22Rv1 (cell line): ENCODE measurements around the gene GLG1.

Experiments
- H3K27ac ChIP-seq: fragments of 450-650 bp; 2 replicates; pipeline ENCODE4 v1.5.1; 2017
- ZFX ChIP-seq: fragments of 450-650 bp; IDR thresholded peaks from 2 replicates; pipeline ENCODE4 v1.6.1; 2017; ENCODE audit warnings: antibody characterized with exemption, borderline replicate concordance
- TF ChIP-seq, protein P1 (sequence below): fragments of 450-650 bp; IDR thresholded peaks from 2 replicates; pipeline ENCODE4 v1.5.1; 2017; ENCODE audit warnings: mild to moderate bottlenecking

GLG1 gene

DNA sequence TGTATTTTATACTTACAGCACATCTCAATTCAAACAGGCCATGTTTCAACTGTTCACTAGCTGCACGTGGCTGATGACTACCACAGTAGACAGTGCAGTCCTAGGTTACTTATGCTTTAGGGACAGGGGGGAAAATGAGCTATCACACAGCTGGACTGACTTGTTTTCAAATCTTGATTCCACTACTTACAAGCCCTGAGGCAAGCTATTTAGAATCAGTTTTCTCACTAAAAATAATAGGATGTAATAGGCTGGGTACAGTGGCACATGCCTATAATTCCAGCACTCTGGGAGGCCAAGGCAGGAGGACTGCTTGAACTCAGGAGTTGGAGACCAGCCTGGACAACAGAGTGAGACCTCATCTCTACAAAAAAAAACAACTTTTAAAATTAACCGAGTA is 10.3 kb downstream of the GLG1 start:
- no peak overlapping the region for H3K27ac ChIP-seq
- TF ChIP-seq ZFX: no peak
- TF ChIP-seq, protein P1, sequence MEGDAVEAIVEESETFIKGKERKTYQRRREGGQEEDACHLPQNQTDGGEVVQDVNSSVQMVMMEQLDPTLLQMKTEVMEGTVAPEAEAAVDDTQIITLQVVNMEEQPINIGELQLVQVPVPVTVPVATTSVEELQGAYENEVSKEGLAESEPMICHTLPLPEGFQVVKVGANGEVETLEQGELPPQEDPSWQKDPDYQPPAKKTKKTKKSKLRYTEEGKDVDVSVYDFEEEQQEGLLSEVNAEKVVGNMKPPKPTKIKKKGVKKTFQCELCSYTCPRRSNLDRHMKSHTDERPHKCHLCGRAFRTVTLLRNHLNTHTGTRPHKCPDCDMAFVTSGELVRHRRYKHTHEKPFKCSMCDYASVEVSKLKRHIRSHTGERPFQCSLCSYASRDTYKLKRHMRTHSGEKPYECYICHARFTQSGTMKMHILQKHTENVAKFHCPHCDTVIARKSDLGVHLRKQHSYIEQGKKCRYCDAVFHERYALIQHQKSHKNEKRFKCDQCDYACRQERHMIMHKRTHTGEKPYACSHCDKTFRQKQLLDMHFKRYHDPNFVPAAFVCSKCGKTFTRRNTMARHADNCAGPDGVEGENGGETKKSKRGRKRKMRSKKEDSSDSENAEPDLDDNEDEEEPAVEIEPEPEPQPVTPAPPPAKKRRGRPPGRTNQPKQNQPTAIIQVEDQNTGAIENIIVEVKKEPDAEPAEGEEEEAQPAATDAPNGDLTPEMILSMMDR: no peak

DNA sequence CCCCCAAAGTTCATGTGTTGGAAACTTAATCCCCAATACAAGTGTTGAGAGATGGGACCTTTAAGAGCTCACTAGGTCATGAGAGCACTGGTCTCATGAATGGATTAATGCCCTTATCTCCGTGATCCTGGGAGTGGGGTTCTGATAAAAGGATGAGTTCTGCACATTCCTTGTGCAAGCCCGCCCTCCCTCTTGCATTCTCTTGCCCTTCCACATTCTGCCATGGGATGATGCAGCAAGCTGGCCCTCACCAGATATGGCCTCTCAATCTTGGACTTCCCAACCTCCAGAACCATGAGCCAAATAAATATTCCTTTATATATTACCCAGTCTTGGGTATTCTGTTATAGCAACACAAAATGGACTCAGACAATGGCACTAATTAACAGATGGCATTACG is 14.1 kb downstream of the GLG1 start:
- TF ChIP-seq ZFX: no peak
- TF ChIP-seq, protein P1: no peak
- no peak overlapping the region for H3K27ac ChIP-seq

DNA sequence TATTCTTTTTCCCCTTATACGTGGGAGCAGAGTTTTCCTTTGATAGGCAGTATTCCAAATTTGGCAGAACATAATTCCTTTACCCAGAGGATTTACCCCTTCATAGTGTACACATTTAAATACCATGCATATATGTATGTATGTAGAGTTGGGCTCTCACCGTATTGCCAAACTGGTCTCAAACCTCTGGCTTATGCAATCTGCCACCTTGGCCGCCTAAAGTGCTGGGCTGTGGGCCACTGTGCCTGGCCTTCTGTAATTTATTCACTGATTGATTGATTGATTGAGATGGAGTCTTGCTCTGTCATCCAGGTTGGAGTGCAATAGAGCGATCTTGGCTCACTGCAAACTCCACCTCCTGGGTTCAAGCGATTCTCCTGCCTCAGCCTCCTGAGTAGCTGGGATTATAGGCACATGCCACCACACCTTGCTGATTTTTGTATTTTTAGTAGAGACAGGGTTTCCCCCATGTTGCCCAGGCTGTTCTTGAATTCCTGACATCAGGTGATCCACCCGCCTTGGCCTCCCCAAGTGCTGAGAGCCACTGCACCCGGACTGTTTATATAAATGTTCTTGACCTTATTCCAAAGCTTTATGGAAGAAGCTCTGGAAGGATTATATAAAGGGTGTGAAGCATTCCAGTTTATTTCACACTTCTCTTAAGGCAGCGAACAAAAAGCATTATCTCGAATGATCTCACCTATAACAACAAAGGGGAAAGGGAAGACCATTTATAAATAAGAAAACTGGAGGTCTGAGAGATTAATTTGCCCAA is 14.9 kb downstream of the GLG1 start:
- TF ChIP-seq, protein P1: no peak
- no peak for TF ChIP-seq ZFX
- H3K27ac ChIP-seq: no peak overlapping the region

DNA sequence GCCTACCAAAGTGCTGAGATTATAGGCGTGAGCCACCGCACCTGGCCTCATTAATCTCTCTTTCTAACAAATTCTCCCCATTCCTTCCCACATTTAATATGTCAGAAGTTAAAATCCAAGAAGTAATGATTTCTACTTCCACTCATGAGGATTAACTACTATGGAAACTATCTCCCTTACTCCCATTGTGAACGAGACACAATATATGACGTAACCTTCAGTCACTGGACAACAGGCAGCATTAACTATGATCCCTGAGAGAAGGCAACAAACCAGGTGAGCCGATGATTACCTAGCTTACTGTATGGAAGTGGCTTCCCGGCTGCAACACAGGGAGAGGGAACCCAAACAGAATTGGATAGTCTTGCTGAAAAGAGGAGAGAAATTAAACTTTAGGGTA is 20.0 kb downstream of the GLG1 start:
- no peak for TF ChIP-seq ZFX
- TF ChIP-seq, protein P1: no peak
- H3K27ac ChIP-seq: no peak overlapping the region

DNA sequence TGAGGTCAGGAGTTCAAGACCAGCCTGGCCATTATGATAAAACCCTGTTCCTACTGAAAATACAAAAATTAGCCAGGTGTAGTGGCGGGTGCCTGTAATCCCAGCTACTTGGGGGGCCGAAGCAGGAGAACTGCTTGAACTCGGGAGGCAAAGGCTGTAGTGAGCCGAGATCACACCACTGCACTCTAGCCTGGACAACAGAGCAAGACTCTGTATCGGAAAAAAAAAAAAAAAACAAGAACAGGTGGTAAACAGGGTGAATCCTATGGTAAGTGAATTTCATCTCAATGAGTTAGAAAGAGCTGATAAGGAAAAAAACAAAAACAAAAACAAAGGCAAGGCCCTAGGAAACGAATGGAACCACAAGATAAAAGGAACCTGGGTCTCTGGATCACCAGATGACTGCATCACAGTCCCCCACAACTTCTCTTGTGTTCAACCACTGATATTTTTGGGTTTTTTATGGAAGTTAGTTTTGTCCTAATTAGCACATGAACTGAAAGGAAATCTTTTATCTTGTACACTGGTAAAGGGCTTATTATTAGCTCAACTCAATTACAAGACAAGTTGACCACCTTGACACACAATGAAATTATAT is 21.0 kb downstream of the GLG1 start:
- TF ChIP-seq, protein P1: no peak
- no peak for TF ChIP-seq ZFX
- no peak overlapping the region for H3K27ac ChIP-seq

DNA sequence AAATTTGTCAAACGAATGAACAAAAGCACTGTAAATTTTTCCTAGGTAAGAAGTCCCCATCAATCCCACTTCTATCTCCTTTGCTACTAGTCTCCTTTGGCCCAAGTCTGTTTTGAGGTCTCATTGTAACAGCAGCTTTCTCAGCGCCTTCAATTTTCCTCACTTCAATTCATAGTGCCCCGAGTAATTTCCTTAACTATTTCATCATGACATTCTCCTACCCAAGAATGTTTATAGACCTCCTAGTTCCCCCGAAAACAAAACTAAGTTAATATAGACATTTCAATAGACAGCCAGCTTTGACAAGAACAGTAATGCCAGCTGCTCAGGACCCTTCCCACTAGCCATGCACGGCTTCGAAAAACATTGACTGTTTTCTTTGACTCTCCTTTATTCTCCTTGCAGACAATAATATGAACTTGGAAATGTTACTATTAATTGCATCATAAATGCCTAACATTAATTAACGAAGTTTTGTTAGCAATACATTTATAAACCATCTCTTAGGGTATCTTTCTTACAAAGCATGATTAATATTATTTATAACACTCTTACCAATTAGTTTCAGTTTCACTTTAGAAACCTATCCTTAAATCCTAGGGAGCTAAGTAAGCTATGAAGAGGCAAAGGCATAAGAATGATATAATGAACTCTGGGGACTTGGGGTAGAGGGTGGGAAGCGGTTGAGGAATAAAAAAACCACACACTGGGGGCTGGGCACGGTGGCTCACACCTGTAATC is 22.8 kb downstream of the GLG1 start:
- H3K27ac ChIP-seq: no peak overlapping the region
- no peak for TF ChIP-seq ZFX
- TF ChIP-seq, protein P1: no peak

DNA sequence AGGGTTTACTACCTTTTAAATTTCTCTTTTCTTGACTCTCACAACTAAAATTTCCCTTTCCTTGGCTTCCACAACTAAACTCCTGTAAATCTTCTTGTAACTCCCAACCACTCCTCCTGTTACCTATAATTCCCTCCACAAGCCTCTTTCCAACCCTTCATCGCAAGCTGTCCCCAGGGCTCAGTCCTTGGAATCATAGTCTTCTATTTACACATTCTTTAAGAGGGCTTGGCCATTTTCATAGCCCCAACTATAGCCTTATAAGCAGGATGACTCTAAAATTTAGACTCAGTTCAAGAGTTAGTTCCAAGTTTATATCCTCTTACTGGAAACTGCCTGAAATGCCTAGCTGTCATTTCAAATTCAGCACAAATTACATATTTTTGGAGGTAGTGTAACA is 23.9 kb downstream of the GLG1 start:
- no peak overlapping the region for H3K27ac ChIP-seq
- TF ChIP-seq ZFX: no peak
- TF ChIP-seq, protein P1: no peak
